K562 (cell line): Measurements from ENCODE around the gene AIG1. TPM values are rescaled to one million over a fixed set of nuclear protein-coding genes. Genes with fewer than 3 reads are reported as not detected.

Source experiments
- ATAC-seq: fragments of 200-7000 bp; cut with Tn5 transposase; 3 replicates; pipeline ENCODE4 v1.9.1; 2020; ENCODE audit warnings: moderate library complexity
- BruUV-seq: library from RNA; stranded (reverse); fragments of 400-500 nt; replicated peaks from 2 replicates; lab custom pipeline; 2021; lab: Mats Ljungman, UMichigan
- CTCF ChIA-PET: fragments of 300-600 bp; formaldehyde crosslinking; extraction: SDS; loops from one replicate; lab custom pipeline; 2021; ENCODE audit warnings: low intra/inter-chr PET ratio; lab: Yijun Ruan, JAX
- POLR2A ChIA-PET: fragments of 300-600, 350-650 bp; sonication (Branson Sonifier 250); formaldehyde crosslinking; extraction: SDS; loops from one replicate; lab custom pipeline; 2021; ENCODE audit warnings: antibody characterized with exemption, inconsistent platforms; lab: Yijun Ruan, JAX
- DNase-seq, 4 experiments: peaks; one replicate each; pipeline versions ENCODE4 v3.0.0 to v3.0.0-alpha.2; 2011 to 2018; ENCODE audit warnings: low spot score in 3 of 4, mixed read lengths in 3 of 4; ENCODE audit errors: extremely low read depth in 1 of 4
- FAIRE-seq: peaks from 2 replicates; lab custom pipeline; 2011; peaks lifted over from hg19 to GRCh38; lab: Jason Lieb, UNC
- H2AFZ ChIP-seq: 2 replicates; pipeline ENCODE4 v1.6.0; 2011; ENCODE audit warnings: low read depth, low read length, control low read depth, inconsistent platforms
- H3K27ac ChIP-seq: fragments of 200-600 bp; 3 replicates; pipeline ENCODE4 v1.8.0; 2011; ENCODE audit warnings: low read depth, mild to moderate bottlenecking, control low read depth, inconsistent platforms, low read length, moderate library complexity, mixed read lengths; ENCODE audit errors: extremely low read depth
- H3K27me3 ChIP-seq, 2 experiments: fragments of 300-600 bp in 1 of 2; 2 replicates in 1 of 2; 3 replicates in 1 of 2; pipeline versions ENCODE4 v1.6.0 to v1.8.0; 2011; ENCODE audit warnings: inconsistent platforms in 2 of 2, low read length in 2 of 2, mild to moderate bottlenecking in 1 of 2, mixed read lengths in 1 of 2, moderate library complexity in 1 of 2; ENCODE audit not compliant: control insufficient read depth in 2 of 2, insufficient read depth in 2 of 2
- H3K36me3 ChIP-seq: fragments of 300-600 bp; 3 replicates; pipeline ENCODE4 v1.8.0; 2011; ENCODE audit warnings: mild to moderate bottlenecking, low read length, inconsistent platforms; ENCODE audit not compliant: control insufficient read depth, insufficient read depth
- H3K4me1 ChIP-seq, 2 experiments: fragments of 200-600 bp in 1 of 2; replicated peaks in 1 of 2; 2 replicates in 1 of 2; 3 replicates in 1 of 2; pipeline versions ENCODE4 v1.5.1 to v1.8.0; 2011; ENCODE audit warnings: inconsistent platforms in 2 of 2, low read length in 2 of 2, mild to moderate bottlenecking in 1 of 2, mixed read lengths in 1 of 2, moderate library complexity in 1 of 2; ENCODE audit not compliant: control insufficient read depth in 2 of 2, insufficient read depth in 2 of 2
- H3K4me2 ChIP-seq: 2 replicates; pipeline ENCODE4 v1.6.1; 2011; ENCODE audit warnings: low read length, control low read depth, inconsistent platforms, mixed read lengths; ENCODE audit not compliant: insufficient read depth
- H3K4me3 ChIP-seq: fragments of 200-600 bp; sonication (generic), shearing (Covaris generic); 2 replicates; pipeline ENCODE4 v1.5.1; 2016; ENCODE audit warnings: control low read depth, inconsistent platforms
- H3K79me2 ChIP-seq: fragments of 200-600 bp; 3 replicates; pipeline ENCODE4 v1.8.0; 2011; ENCODE audit warnings: low read length, inconsistent platforms; ENCODE audit not compliant: control insufficient read depth, insufficient read depth
- H3K9ac ChIP-seq, 2 experiments: 2 replicates each; pipeline versions ENCODE4 v1.6.0 to v1.6.1; 2011; ENCODE audit warnings: low read depth in 2 of 2, low read length in 2 of 2, control low read depth in 1 of 2, inconsistent platforms in 1 of 2, mild to moderate bottlenecking in 1 of 2, mixed read lengths in 1 of 2; ENCODE audit not compliant: insufficient read depth in 1 of 2
- H3K9me1 ChIP-seq: one replicate; pipeline ENCODE4 v1.6.0; 2011; ENCODE audit warnings: inconsistent platforms, mild to moderate bottlenecking, low read length, moderate library complexity; ENCODE audit not compliant: control insufficient read depth, insufficient read depth
- H3K9me3 ChIP-seq: replicated peaks from 2 replicates; pipeline ENCODE4 v1.5.1; 2011; ENCODE audit warnings: low read depth, low read length, inconsistent platforms; ENCODE audit not compliant: control insufficient read depth, insufficient read depth
- H4K20me1 ChIP-seq: replicated peaks from 2 replicates; pipeline ENCODE4 v1.6.1; 2011; ENCODE audit warnings: low read length, inconsistent platforms, mixed read lengths; ENCODE audit not compliant: control insufficient read depth, insufficient read depth
- BCOR ChIP-seq: fragments of 450-650 bp; IDR thresholded peaks from 2 replicates; pipeline ENCODE4 v1.6.1; 2016
- CBFA2T2 ChIP-seq: fragments of 450-650 bp; conservative IDR thresholded peaks from 2 replicates; pipeline ENCODE4 v1.6.1; 2017; ENCODE audit warnings: mild to moderate bottlenecking
- CCAR2 ChIP-seq: fragments of 200-400 bp; formaldehyde crosslinking; IDR thresholded peaks from 2 replicates; pipeline ENCODE4 v1.6.1; 2017; ENCODE audit warnings: mild to moderate bottlenecking, low read depth, low read length
- HNRNPL ChIP-seq: fragments of 200-400 bp; formaldehyde crosslinking; IDR thresholded peaks from 2 replicates; pipeline ENCODE4 v1.6.1; 2017; ENCODE audit warnings: low read depth, mild to moderate bottlenecking, low read length
- MAZ ChIP-seq, 2 experiments: fragments of 450-650 bp in 1 of 2; sonication (generic) in 1 of 2; formaldehyde crosslinking; IDR thresholded peaks in 1 of 2; conservative IDR thresholded peaks in 1 of 2; 2 replicates each; pipeline versions ENCODE4 v1.4.0 to v1.5.0; 2020; ENCODE audit warnings: mild to moderate bottlenecking in 1 of 2, missing genetic modification reagents in 1 of 2
- SETDB1 ChIP-seq: IDR thresholded peaks from one replicate; pipeline ENCODE4 v1.6.1; 2012; ENCODE audit warnings: low read length, control low read depth, inconsistent platforms
- U2AF2 ChIP-seq: fragments of 200-400 bp; formaldehyde crosslinking; optimal IDR thresholded peaks from 2 replicates; pipeline ENCODE3; 2017; ENCODE audit warnings: low read depth, mild to moderate bottlenecking, low read length
- ZNF124 ChIP-seq: sonication (generic); formaldehyde crosslinking; IDR thresholded peaks from 2 replicates; pipeline ENCODE4 v1.8.1; 2022; ENCODE audit warnings: missing genetic modification reagents
- ZNF134 ChIP-seq: fragments of 250-450 bp; sonication (Bioruptor Pico); conservative IDR thresholded peaks from 2 replicates; pipeline ENCODE4 v1.4.0; 2020
- ZNF143 ChIP-seq: sonication (generic); formaldehyde crosslinking; IDR thresholded peaks from 2 replicates; pipeline ENCODE4 v1.9.0; 2022; ENCODE audit warnings: mild to moderate bottlenecking, missing genetic modification reagents
- WGBS: fragments of 100-300 bp; shearing (Covaris generic); methylation state at CpG from one replicate; pipeline ENCODE4 v1.1.6; 2016; ENCODE audit warnings: low coverage, mixed read lengths; ENCODE audit not compliant: insufficient coverage; ENCODE audit errors: missing lambda C conversion rate; 5-methylcytosine and 5-hydroxymethylcytosine counted together
- in situ Hi-C: fragments of 300-500 bp; cut with MboI; formaldehyde crosslinking; loops from 4 replicates; pipeline ENCODE4 v1.15.0; 2018; ENCODE audit warnings: inconsistent platforms, mixed read lengths
- intact Hi-C: fragments of 100-400 bp; cut with micrococcal nuclease; formaldehyde crosslinking; loops from 2 replicates; pipeline ENCODE4 v1.14.2; 2022
- polyA plus RNA-seq, 8 experiments: library from polyadenylated mRNA; depleted of rRNA in 4 of 8; stranded (reverse) in 5 of 8; unstranded in 3 of 8; fragments of >200 nt; fragmentation: Nextera tagmentation in 2 of 8; fragmentation: Illumina TruSeq in 1 of 8; extraction: Ambion mirVana in 2 of 8; extraction: Trizol in 1 of 8; gene quantifications; 2 replicates each; pipeline versions ENCODE4 v1.2.1 to v1.2.3, GENCODE V29; 2011 to 2014; ENCODE audit warnings: inconsistent platforms in 1 of 8, missing spikeins in 1 of 8
- total RNA-seq, 7 experiments: library from RNA; depleted of rRNA in 6 of 7; stranded (reverse); fragments of >200 nt in 6 of 7; fragmentation: Illumina TruSeq in 2 of 7; extraction: Trizol in 2 of 7; gene quantifications; 2 replicates each; pipeline versions ENCODE4 v1.2.1 to v1.2.3, GENCODE V29; 2011 to 2021; ENCODE audit warnings: low replicate concordance in 1 of 7
- TF ChIP-seq, protein P1 (sequence below), 2 experiments: fragments of 450-650 bp; IDR thresholded peaks; 2 replicates each; pipeline ENCODE4 v1.6.1; 2018; ENCODE audit warnings: mild to moderate bottlenecking in 2 of 2, low read depth in 1 of 2; ENCODE audit not compliant: partially characterized antibody in 2 of 2
- TF ChIP-seq, protein P2 (sequence below): IDR thresholded peaks from 2 replicates; pipeline ENCODE4 v1.6.1; 2011; ENCODE audit warnings: borderline replicate concordance, low read depth, mild to moderate bottlenecking, moderate library complexity, low read length; ENCODE audit not compliant: insufficient read depth, poor library complexity, severe bottlenecking

The AIG1 gene
- total and polyA plus RNA-seq, 9 of the 15 experiments (the other 6 are each of a cell fraction or from before 2014, with no cell fraction given), result 74.8 to 333 (median 127) TPM

DNA sequence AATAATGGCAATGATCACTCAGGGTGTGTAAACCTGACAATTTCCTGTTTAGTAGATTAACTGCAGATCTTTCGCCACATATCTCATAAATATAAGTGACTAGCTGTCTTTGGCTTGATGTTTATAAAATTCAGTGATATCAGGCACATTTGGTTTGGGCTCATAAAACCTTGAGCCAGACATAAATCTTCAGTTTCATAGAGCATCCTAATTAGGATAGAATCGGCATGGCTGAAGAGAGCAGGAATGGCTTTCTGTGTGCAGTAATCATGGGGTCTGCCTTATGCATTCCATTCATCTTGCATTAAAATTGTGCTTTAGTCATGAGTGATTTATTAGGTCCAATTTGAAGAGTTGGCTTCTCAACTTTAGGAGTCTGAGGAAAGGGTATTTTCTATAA is 27.2 kb downstream of the AIG1 start (continued):
- TF ChIP-seq, protein P1, sequence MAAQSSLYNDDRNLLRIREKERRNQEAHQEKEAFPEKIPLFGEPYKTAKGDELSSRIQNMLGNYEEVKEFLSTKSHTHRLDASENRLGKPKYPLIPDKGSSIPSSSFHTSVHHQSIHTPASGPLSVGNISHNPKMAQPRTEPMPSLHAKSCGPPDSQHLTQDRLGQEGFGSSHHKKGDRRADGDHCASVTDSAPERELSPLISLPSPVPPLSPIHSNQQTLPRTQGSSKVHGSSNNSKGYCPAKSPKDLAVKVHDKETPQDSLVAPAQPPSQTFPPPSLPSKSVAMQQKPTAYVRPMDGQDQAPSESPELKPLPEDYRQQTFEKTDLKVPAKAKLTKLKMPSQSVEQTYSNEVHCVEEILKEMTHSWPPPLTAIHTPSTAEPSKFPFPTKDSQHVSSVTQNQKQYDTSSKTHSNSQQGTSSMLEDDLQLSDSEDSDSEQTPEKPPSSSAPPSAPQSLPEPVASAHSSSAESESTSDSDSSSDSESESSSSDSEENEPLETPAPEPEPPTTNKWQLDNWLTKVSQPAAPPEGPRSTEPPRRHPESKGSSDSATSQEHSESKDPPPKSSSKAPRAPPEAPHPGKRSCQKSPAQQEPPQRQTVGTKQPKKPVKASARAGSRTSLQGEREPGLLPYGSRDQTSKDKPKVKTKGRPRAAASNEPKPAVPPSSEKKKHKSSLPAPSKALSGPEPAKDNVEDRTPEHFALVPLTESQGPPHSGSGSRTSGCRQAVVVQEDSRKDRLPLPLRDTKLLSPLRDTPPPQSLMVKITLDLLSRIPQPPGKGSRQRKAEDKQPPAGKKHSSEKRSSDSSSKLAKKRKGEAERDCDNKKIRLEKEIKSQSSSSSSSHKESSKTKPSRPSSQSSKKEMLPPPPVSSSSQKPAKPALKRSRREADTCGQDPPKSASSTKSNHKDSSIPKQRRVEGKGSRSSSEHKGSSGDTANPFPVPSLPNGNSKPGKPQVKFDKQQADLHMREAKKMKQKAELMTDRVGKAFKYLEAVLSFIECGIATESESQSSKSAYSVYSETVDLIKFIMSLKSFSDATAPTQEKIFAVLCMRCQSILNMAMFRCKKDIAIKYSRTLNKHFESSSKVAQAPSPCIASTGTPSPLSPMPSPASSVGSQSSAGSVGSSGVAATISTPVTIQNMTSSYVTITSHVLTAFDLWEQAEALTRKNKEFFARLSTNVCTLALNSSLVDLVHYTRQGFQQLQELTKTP (IDR thresholded peaks at IDR 0.05; ENCODE audit: low read depth in 1 of 2, partially characterized antibody in 2 of 2), result no peak
- no peak for TF ChIP-seq CCAR2
- TF ChIP-seq, all 486 proteins: peak for 0

DNA sequence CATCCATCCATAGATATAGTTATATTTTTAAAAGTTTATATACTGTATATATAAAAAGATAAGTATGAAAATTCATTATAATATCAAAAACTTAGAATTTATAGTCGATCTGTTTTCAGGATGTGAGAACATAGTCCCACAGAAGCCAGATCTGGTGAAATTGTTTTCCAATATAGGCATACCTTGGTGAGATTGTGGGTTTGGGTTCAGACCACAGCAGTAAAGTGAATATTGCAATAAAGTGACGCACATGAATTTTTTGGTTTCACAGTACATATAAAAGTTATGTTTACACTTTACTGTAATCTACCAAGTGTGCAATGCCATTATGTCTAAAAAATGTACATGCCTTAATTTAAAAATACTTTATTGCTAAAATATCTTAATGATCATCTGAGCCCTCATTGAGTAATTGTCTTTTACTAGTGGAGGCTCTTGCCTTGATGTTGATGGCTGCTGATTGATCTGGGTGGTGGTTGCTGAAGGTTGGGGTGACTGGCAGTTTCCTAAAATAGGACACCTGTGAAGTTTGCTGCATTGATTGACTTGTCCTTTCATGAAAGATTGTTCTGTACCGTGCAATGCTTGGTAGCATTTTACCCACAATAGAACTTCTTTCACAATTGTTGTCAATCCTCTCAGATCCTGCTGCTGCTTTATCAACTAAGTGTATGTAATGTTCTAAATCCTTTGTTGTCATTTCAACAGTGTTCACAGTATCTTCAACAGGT is 29.8 kb downstream of the AIG1 start:
- H3K27ac ChIP-seq, result no peak overlapping the region
- no peak overlapping the region for H3K9ac ChIP-seq
- H3K79me2 ChIP-seq, result no peaks in the 10 kb centered on the region
- CTCF ChIA-PET, result no interaction called here
- H3K4me1 ChIP-seq, result no peaks in the 10 kb centered on the region
- TF ChIP-seq ZNF134 (no peak), U2AF2 (no peak), MAZ (CRISPR knock-in tag; conservative IDR thresholded peaks at IDR 0.05 in 1 of 2, IDR thresholded peaks at IDR 0.05 in 1 of 2) (no peak), ZNF143 (CRISPR knock-in tag) (no peak), CBFA2T2 (no peak), HNRNPL (no peak), ZNF124 (CRISPR knock-in tag) (no peak), BCOR (no peak), SETDB1 (no peak)
- TF ChIP-seq, protein P2, sequence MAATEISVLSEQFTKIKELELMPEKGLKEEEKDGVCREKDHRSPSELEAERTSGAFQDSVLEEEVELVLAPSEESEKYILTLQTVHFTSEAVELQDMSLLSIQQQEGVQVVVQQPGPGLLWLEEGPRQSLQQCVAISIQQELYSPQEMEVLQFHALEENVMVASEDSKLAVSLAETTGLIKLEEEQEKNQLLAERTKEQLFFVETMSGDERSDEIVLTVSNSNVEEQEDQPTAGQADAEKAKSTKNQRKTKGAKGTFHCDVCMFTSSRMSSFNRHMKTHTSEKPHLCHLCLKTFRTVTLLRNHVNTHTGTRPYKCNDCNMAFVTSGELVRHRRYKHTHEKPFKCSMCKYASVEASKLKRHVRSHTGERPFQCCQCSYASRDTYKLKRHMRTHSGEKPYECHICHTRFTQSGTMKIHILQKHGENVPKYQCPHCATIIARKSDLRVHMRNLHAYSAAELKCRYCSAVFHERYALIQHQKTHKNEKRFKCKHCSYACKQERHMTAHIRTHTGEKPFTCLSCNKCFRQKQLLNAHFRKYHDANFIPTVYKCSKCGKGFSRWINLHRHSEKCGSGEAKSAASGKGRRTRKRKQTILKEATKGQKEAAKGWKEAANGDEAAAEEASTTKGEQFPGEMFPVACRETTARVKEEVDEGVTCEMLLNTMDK, result no peak
- ATAC-seq, result no peak
- H3K9me1 ChIP-seq, result no peaks in the 10 kb centered on the region
- in situ Hi-C loops (no loop called here), intact Hi-C loops (no loop called here)
- no peak for DNase-seq
- H2AFZ ChIP-seq, result no peak overlapping the region
- POLR2A ChIA-PET, result no interaction called here
- H3K27me3 ChIP-seq, result no peaks in the 10 kb centered on the region
- 52% methylated on average over 3 of the region's 3 CpGs for WGBS
- H3K36me3 ChIP-seq, result no peaks in the 10 kb centered on the region
- FAIRE-seq, result no peak
- no peak overlapping the region for H3K4me3 ChIP-seq
- no peak overlapping the region for H3K4me2 ChIP-seq
- no peaks in the 10 kb centered on the region for H3K9me3 ChIP-seq
- BruUV-seq, result no TSS peak
- H4K20me1 ChIP-seq, result no peaks in the 10 kb centered on the region
